G401 (cell line): ENCODE measurements around the gene MYADM. TPM values are rescaled to one million over a fixed set of nuclear protein-coding genes. Genes with fewer than 3 reads are reported as not detected.
A peak's percentile ranks its signal among the peaks of the same experiment; 100 is the strongest.

Source experiments
- DNase-seq: peaks from one replicate; pipeline ENCODE4 v3.0.0-alpha.2; 2015; ENCODE audit warnings: low spot score
- in situ Hi-C: cut with HindIII; loops from 2 replicates; pipeline ENCODE4 v1.10.0; 2016; ENCODE audit warnings: low sequenced_read_pairs, mixed read lengths
- total RNA-seq: library from RNA; depleted of rRNA; stranded (reverse); fragments of >200 nt; shearing (Covaris generic); gene quantifications from 2 replicates; pipeline ENCODE4 v1.2.3, GENCODE V29; 2014; rRNA removed

Gene MYADM
- total RNA-seq, 1 experiment from 2014 or later = 6.1 TPM

DNA sequence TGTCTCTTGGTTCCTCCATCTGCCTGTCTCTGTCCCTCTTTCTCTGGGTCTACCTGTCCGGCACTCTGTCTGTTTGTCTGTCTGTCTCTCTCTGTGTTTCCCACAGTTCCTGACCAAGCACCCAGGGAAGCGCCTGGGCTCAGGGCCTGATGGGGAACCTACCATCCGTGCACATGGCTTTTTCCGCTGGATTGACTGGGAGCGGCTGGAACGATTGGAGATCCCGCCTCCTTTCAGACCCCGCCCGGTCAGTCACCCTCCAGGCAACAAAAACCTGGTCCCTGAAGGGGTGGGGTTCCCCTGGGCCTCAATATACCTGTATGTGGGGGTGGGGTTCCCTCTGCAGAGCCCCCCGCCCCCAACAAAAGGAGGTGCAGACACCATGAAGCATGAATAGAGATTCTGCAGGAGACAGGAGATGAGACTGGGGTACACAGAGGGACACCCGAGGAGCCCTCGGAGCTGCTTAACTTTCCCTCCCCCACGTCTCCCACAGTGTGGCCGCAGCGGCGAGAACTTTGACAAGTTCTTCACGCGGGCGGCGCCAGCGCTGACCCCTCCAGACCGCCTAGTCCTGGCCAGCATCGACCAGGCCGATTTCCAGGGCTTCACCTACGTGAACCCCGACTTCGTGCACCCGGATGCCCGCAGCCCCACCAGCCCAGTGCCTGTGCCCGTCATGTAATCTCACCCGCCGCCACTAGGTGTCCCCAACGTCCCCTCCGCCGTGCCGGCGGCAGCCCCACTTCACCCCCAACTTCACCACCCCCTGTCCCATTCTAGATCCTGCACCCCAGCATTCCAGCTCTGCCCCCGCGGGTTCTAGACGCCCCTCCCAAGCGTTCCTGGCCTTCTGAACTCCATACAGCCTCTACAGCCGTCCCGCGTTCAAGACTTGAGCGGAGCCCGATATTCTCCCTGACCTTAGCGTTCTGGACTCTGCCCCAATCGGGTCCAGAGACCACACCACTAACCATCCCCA lies 38.8 kb downstream of the MYADM start:
- in situ Hi-C loops = no loop called here
- peak; percentile 56 for DNase-seq

DNA sequence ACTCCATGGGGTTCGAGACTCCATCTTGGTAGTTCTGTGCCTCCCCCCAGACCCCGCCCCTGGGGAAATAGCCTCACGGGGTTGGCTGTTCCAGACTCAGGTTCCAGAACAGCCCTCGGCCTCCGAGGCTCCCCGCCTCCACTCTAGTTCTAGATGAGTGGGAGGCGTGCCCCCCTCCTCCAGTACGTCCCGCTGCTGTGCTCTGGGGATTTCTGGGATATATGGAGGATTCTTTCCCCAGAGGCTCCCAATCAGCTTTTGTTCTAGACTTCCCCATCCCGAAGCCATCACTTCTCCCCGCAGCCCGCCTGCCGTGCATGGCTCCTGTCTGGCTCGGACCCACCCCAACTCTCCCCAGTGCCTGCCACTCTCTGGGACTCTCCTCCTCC lies 39.5 kb downstream of the MYADM start:
- DNase-seq = no peak
- in situ Hi-C loops = no loop called here

- in situ Hi-C loops = no loop called here
- DNase-seq = no peak
Observed at GRCh38 chr19:53907690-53908089, 40.0 kb downstream of the MYADM start.

- in situ Hi-C loops = no loop called here
- DNase-seq = peak; percentile 91
Observed at GRCh38 chr19:53908106-53908934, 40.6 kb downstream of the MYADM start.

- DNase-seq = peak; percentile 80
- in situ Hi-C loops = no loop called here
Observed at GRCh38 chr19:53908935-53909415, 41.3 kb downstream of the MYADM start, which contains the start of gene CACNG7. CACNG7 (plus strand) TSS chr19:53909278; CDS start chr19:53912832, 3,554 bp downstream.

DNA sequence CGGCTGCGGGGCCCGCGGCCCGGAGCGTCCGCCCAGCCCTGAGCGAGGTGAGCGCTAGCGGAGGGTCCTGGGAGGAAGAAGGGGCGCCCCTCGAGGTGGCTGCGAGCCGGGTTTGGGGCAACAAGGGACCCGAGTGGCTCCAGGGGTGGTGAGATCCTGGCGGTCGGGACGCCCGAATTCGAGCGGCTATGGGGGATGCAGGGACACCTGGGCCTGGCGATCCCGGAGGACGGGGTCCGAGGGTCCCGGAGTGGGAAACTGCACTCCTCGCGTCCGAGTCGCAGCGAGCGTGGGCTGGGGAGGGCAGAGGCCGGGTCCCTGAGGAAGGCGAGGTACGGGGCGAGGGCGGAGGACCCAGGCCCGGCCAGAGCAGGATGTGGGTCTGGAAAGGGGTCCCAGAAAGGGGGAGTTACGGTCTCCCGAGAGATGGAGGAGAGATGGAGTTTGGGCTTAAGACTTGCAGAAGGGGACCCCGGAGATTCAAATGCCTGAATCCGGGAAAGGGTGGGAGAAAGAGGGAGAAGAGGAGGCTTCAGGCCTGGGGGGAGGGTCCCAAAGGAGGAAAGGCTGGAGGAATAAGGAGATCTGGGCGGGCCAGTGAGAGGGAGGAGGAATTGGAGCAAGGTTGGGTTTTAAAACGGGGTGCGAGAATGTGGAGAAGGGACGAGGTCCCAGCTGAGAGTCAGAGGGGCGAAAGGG lies 41.9 kb downstream of the MYADM start:
- no peak for DNase-seq
- in situ Hi-C loops = no loop called here

DNA sequence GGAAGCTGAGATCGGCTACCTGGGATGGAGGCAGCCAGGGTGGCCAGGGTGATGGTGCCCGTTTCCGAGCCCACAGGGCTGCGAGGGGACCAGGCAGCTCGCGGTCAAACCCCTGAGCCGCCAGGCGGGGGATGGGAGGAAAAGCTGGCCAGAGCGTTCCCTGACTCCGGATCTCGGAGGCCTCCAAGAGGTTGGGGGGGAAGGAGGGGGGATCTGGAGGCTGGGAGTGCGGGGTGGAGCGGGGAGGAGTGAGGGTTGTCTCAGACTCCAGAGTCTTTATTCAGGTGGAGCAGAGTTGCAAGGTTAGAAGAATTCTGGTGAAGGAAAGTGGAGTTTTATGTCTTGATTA lies 42.5 kb downstream of the MYADM start:
- in situ Hi-C loops = no loop called here
- DNase-seq = no peak

- in situ Hi-C loops = no loop called here
- DNase-seq = no peak
Observed at GRCh38 chr19:53912653-53913052, 45.0 kb downstream of the MYADM start.

DNA sequence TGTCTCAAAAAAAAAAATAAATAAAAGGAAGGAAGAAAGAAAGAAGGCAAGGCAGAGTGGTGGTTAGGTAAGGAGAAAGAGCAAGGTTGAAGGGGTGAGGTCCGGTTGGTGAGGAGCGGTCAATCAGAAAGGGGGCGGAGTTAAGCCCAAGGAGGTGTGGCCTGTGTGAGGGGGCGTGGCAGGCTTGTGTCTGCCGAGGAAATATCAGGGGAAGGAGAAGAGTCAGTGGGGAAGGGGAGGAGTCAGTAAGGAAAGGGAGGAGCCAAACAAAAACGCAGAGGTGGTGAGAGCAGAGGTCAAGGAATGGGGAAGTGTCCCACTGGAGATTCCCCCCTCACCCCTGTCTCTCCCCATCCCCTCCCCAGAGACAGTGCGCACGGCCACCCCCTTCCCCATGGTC lies 47.3 kb downstream of the MYADM start:
- in situ Hi-C loops = no loop called here
- no peak for DNase-seq

DNA sequence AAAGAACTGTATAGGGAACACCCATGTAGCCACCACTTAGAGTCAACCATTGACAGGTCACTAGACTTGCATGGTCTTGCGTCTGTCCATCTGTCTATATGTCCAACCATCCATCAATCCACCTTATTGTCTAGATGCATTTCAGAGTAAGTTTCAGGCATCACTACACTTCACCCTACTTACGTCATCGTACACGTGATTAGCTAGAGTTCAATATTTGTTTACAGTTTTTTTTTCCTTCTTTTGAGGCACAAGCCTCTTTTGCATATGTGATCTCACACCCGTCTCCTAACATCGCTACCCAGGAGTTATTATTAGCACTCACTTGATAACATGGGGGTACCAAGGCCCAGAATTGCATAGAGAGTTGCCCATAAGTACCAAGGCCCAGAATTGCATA lies 48.3 kb downstream of the MYADM start:
- DNase-seq = no peak
- in situ Hi-C loops = no loop called here

GRCh38 chr19:53917356-53917755 lies 49.7 kb downstream of the MYADM start:
- no peak for DNase-seq
- in situ Hi-C loops = no loop called here

Other genes with a start within 250 kb of the MYADM start
- gene DPRX, start 235.9 kb upstream of the MYADM start, total RNA-seq = not detected in 2 replicates
- not detected in 2 replicates for gene NLRP12, start 43.6 kb upstream of the MYADM start, total RNA-seq
- 0.17 and 1.6 TPM in 2 replicates for gene PRKCG, start 14.3 kb downstream of the MYADM start, total RNA-seq
- gene CACNG7, start 41.4 kb downstream of the MYADM start, total RNA-seq = 6.9 and 11.0 TPM in 2 replicates
- 0.68 and 1.8 TPM in 2 replicates for gene CACNG8, start 95.1 kb downstream of the MYADM start, total RNA-seq
- gene CACNG6, start 123.8 kb downstream of the MYADM start, total RNA-seq = not detected in 2 replicates
- 0.71 TPM in 1 of 2 replicates, not detected in the other for gene VSTM1, start 196.0 kb downstream of the MYADM start, total RNA-seq
- not detected in 2 replicates for gene TARM1, start 213.5 kb downstream of the MYADM start, total RNA-seq
- 1.7 TPM in 1 of 2 replicates, not detected in the other for gene OSCAR, start 232.9 kb downstream of the MYADM start, total RNA-seq
- gene NDUFA3, start 235.0 kb downstream of the MYADM start, total RNA-seq = 28.7 and 54.7 TPM in 2 replicates
- gene TFPT, start 247.8 kb downstream of the MYADM start, total RNA-seq = 21.6 and 23.5 TPM in 2 replicates
- gene PRPF31, start 247.9 kb downstream of the MYADM start, total RNA-seq = 111 and 113 TPM in 2 replicates